Mesodermal cell (in vitro differentiated cells): ENCODE results near the gene SLC35E3. TPM values are rescaled to one million over a fixed set of nuclear protein-coding genes. Genes with fewer than 3 reads are reported as not detected.

Experiments
- H3K27ac ChIP-seq: 2 replicates; pipeline ENCODE4 v1.7.0; 2013; ENCODE audit warnings: mild to moderate bottlenecking, low read depth, low read length, moderate library complexity; ENCODE audit not compliant: severe bottlenecking
- H3K36me3 ChIP-seq: 2 replicates; pipeline ENCODE4 v1.7.1; 2013; ENCODE audit warnings: mild to moderate bottlenecking, low read length, moderate library complexity; ENCODE audit not compliant: control insufficient read depth, insufficient read depth
- H3K4me1 ChIP-seq: one replicate; pipeline ENCODE4 v1.7.1; 2013; ENCODE audit warnings: mild to moderate bottlenecking, low read length; ENCODE audit not compliant: insufficient read depth, control insufficient read depth, poor library complexity, severe bottlenecking
- H3K4me3 ChIP-seq: 2 replicates; pipeline ENCODE4 v1.7.0; 2013; ENCODE audit warnings: low read length, control low read depth, mild to moderate bottlenecking; ENCODE audit not compliant: insufficient read depth, poor library complexity, severe bottlenecking; ENCODE audit errors: extremely low read depth
- H3K9me3 ChIP-seq: 2 replicates; pipeline ENCODE4 v1.7.1; 2013; ENCODE audit warnings: mild to moderate bottlenecking, low read length, moderate library complexity; ENCODE audit not compliant: control insufficient read depth
- WGBS, 2 experiments: methylation state at CpG; one replicate each; pipeline ENCODE4 v1.1.5; 2013; ENCODE audit warnings: missing lambda C conversion rate in 2 of 2; ENCODE audit not compliant: insufficient coverage in 2 of 2; 5-methylcytosine and 5-hydroxymethylcytosine counted together
- polyA plus RNA-seq, 2 experiments: library from polyadenylated mRNA; stranded (reverse); fragments of 50-300 nt; gene quantifications; one replicate each; pipeline ENCODE4 v1.2.3, GENCODE V29; 2013

The SLC35E3 gene
- polyA plus RNA-seq (2013, experiment 1 of 2), result 4.0 TPM
- polyA plus RNA-seq (2013, experiment 2 of 2), result 5.2 TPM

DNA sequence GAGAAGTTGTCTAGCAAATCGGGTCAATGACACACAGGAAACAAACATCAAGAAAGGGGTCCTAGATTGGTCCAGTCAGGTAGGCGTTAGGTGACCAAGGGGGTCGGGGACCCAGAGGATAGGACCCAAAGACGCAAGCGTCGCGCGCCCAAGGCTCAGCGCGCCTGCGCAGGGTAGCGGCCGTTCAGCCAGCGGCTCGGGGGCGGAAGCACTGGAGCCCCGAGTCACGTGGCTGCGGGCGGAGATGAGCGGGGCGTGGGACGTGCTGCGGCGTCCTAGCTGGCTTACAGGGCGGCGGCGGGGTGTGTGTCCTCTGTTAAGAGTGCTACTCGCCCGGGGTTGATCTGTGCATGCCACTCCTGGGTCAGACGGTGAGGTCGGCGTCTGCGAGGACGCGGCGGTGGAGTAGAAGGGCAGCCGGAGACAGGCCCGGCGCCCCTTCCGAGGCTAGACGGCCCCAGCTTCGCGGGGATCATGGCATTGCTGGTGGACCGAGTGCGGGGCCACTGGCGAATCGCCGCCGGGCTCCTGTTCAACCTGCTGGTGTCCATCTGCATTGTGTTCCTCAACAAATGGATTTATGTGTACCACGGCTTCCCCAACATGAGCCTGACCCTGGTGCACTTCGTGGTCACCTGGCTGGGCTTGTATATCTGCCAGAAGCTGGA lies at the start of gene SLC35E3:
Gene SLC35E3 (plus strand): TSS at position 273 of the 668 bp plus-strand sequence. CDS start 202 bp downstream, at position 475.
- H3K4me1 ChIP-seq, result peaks cover 3% of the 10 kb centered on the region
- H3K36me3 ChIP-seq, result peaks cover 19% of the 10 kb centered on the region
- H3K27ac ChIP-seq, result peak within 1 kb of the TSS; percentile 72
- 3 to 8% methylated on average over 47 to 51 of the region's 52 CpGs for WGBS, 2 experiments
- no peaks in the 10 kb centered on the region for H3K9me3 ChIP-seq
- peak within 1 kb of the TSS; percentile 68 for H3K4me3 ChIP-seq

DNA sequence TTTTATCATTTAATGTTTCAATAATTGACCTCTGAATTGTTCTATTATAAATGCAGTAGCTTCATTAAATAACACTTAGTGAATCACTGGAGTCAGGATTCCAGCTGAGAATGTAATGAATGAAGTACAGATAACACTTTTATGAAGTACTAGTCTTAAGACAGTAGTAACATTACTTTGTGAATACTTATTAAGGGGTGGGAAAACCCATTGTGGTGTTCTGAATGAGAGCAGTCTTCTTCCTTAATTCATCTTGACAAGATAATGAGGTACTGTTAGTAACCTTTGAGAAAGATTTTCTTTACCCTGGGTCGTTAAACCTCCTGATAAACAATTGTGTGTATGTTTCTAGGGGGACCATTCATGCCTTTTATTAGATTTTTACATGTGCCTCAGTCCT lies 46.5 kb upstream of the SLC35E3 start:
- no peak overlapping the region for H3K27ac ChIP-seq
- H3K36me3 ChIP-seq, result peaks cover 88% of the 10 kb centered on the region
- WGBS, 2 experiments, result no CpG with 5 or more reads among the region's 1 CpG
- H3K9me3 ChIP-seq, result no peaks in the 10 kb centered on the region
- H3K4me1 ChIP-seq, result no peaks in the 10 kb centered on the region
- H3K4me3 ChIP-seq, result no peak overlapping the region

DNA sequence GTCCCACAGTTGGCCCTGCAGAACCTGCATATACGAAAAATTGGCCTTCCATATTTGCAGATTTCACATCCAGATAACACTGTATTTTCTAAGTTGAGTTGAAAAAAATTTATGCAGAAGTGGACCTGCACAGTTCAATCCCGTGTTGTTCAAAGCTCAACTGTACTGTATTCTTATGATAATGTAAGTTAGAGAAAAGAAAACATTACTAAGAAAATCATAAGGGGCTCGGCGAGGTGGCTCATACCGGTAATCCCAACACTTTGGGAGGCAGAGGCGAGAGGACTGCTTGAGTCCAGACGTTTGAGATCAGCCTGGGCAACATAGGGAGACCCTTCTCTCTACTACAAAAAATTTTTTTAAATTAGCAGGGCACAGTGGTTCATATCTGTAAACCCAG lies 18.2 kb upstream of the SLC35E3 start:
- H3K36me3 ChIP-seq, result peaks cover 81% of the 10 kb centered on the region

DNA sequence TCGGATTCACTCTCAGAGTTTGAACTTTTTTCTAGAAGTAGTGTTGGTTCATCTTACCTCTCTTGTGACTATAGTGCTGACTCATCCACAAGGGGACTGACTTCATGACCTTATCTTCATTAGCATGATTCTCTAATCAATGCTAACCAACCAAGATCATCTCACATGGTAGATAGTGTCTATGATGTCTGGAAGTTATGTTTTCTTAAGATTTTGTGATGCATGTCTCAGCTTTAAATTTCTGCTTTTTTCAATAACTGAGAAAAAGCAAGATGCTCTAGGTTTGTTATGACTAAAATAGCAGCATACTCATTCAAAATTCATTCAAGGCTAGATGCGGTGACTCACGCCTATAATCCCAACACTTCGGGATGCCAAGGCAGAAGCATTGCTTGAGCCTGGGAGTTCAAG lies 12.3 kb upstream of the SLC35E3 start:
- no peaks in the 10 kb centered on the region for H3K9me3 ChIP-seq
- H3K4me3 ChIP-seq, result no peak overlapping the region
- no peaks in the 10 kb centered on the region for H3K4me1 ChIP-seq
- H3K36me3 ChIP-seq, result peaks cover 92% of the 10 kb centered on the region
- peak overlapping the region; percentile 43 for H3K27ac ChIP-seq
- WGBS, 2 experiments, result 100% methylated on average over 3 to 4 of the region's 4 CpGs

More for the DNA sequence above, 18.2 kb upstream of the SLC35E3 start:
- H3K4me1 ChIP-seq, result no peaks in the 10 kb centered on the region
- H3K4me3 ChIP-seq, result no peak overlapping the region
- H3K9me3 ChIP-seq, result no peaks in the 10 kb centered on the region
- WGBS, 2 experiments, result 83 to 100% methylated on average over 2 to 5 of the region's 7 CpGs
- no peak overlapping the region for H3K27ac ChIP-seq

DNA sequence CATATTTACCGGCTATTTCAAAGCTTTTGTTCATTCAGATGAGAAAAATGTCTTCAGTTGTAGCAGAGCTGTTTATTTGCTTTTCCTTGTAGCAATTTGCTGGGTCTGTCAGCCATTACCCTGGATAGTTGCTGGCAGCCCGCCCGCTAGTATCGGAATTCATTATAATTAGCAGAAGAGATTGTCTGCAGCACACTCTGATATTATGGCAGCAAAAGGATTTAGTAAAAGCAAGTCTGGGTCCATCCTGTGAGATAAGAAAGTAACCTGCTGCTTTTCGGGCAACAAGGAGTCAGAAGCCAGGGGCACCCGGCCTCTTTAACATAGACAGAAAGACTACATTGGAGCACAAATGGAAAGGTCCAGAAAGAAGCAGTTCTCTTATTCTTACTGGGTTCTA lies 6.1 kb upstream of the SLC35E3 start:
- Histone ChIP-seq H3K27ac (no peak overlapping the region), H3K4me1 (no peaks in the 10 kb centered on the region), H3K36me3 (peaks cover 49% of the 10 kb centered on the region), H3K4me3 (no peak overlapping the region), H3K9me3 (no peaks in the 10 kb centered on the region)
- WGBS, 2 experiments, result 95 to 99% methylated on average over 5 to 6 of the region's 6 CpGs

DNA sequence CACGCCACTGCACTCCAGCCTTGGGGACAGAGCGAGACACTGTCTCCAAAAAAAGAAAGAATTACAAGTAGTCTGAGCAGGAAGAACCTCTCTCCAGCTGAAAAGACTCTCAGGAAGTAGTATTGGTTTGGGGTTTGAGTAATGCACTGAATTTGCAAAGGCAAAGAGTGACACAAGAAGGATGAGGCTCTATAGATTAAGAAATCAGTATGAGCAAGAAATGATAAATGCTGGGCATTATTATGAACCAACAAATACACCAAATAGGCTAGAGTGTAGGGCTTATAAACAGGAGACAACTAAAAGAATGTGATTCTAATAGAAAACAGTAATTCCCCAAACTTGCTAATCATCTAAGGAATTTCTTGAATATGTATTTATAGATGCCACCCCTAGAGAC lies 2.6 kb upstream of the SLC35E3 start:
- 77 to 85% methylated on average over 2 of the region's 2 CpGs for WGBS, 2 experiments
- no peak overlapping the region for H3K4me3 ChIP-seq

DNA sequence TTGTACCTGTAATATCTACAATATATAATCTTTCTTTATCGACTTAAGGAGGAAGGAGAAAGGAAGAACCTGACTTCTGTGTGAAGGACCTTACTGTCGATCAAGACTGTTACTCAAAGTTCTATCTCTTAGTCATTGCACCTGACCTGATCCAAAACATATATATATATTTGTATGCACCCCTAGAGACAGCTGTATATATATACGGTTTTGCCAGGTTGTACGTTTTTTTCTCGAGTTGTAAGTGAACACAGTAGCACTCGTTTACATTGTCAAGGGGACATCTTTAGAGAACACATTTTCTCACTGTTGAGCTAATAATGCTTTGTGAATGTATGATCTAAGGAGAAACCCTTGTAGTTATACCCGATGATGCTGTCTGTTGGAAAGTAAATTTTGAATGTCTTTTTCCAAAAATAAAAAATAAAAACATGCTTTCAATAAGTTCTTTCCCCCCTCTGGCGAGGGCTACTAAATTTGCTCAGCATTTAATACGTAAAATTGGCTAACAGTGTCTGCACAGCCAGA lies 536 bp upstream of the SLC35E3 start:
- H3K9me3 ChIP-seq, result no peaks in the 10 kb centered on the region
- no peak overlapping the region for H3K27ac ChIP-seq
- peaks cover 13% of the 10 kb centered on the region for H3K36me3 ChIP-seq
- H3K4me1 ChIP-seq, result peaks cover 3% of the 10 kb centered on the region
- H3K4me3 ChIP-seq, result peak overlapping the region; percentile 68
- WGBS, 2 experiments, result 82% methylated on average over 5 of the region's 9 CpGs; no CpG with 5 or more reads in 1 of the 2 experiments

More for the DNA sequence above, 2.6 kb upstream of the SLC35E3 start:
- Histone ChIP-seq H3K27ac (no peak overlapping the region), H3K9me3 (no peaks in the 10 kb centered on the region), H3K36me3 (peaks cover 16% of the 10 kb centered on the region), H3K4me1 (peaks cover 3% of the 10 kb centered on the region)

DNA sequence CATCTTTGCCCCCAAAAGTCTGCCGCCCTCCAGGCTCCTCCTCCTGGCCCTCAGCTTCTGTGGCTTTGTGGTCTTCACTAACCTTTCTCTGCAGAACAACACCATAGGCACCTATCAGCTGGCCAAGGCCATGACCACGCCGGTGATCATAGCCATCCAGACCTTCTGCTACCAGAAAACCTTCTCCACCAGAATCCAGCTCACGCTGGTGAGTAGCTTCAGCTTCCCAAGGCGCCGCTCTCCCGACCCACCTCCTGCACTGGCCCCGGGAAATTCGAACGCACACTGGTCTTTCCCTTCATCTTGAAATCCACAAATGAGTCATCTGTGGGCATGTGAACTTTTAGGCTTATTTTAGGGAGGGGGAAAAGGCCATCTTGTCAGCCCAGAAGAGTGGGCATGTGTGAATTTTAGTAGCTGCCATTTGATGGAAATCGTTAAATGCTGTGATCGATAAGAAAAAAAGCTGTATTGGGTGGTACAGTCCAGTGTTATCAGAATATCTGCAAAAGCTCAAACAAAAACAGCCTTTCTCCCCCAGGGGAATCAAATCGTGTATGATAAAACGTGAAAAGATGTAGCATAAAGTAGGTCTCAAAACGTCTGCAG lies 700 bp downstream of the SLC35E3 start:
- H3K4me3 ChIP-seq, result peak overlapping the region; percentile 68

DNA sequence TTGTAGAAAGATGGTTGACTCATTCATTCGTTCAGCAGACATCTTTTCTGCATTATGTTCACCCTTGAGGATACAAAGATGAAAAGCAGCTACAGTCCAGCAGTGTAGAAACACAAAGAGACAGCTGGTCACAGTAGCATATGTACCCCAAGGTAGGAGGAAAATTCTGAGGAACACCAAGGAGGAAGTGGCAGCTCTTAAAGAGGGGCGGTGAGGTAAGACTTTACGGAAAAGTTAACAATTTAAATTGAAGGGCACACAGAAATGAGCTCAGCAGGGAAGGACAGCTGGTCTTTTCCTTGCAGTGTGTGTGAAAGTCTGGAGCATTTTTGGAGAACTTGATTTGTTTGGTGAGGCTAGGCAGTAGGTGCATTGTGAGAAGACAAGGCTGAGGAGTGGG lies 3.5 kb downstream of the SLC35E3 start:
- WGBS, 2 experiments, result 86 to 97% methylated on average over 2 to 3 of the region's 3 CpGs
- Histone ChIP-seq H3K36me3 (peaks cover 50% of the 10 kb centered on the region), H3K9me3 (no peaks in the 10 kb centered on the region), H3K27ac (no peak overlapping the region), H3K4me1 (peaks cover 3% of the 10 kb centered on the region), H3K4me3 (no peak overlapping the region)

More for the DNA sequence above, 700 bp downstream of the SLC35E3 start:
- Histone ChIP-seq H3K9me3 (no peaks in the 10 kb centered on the region), H3K36me3 (peaks cover 23% of the 10 kb centered on the region), H3K4me1 (peaks cover 3% of the 10 kb centered on the region), H3K27ac (peak overlapping the region; percentile 72)
- 7 to 14% methylated on average over 5 of the region's 15 CpGs for WGBS, 2 experiments

DNA sequence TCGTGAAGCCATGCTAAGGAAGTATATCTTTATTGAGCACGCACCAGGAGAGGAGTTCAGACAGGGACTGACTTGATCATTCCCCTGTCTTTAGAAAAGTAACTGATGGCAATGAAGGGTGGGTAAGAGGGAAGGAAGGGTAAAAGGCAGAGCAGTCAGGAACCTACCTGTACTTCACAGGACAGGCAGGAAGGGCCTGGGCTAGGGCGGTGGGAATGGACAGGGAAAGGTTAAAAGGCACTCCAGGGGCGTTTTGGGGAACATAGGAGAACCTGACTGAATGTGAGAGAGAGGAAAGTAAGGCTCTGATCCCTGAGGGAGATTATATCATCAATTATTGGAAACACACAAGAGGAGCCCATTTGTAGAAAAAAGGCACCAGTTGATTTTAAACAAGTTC lies 3.9 kb downstream of the SLC35E3 start:
- H3K4me1 ChIP-seq, result peaks cover 3% of the 10 kb centered on the region
- WGBS, 2 experiments, result 90 to 100% methylated on average over 1 to 4 of the region's 4 CpGs
- no peak overlapping the region for H3K27ac ChIP-seq
- no peaks in the 10 kb centered on the region for H3K9me3 ChIP-seq
- peaks cover 54% of the 10 kb centered on the region for H3K36me3 ChIP-seq
- no peak overlapping the region for H3K4me3 ChIP-seq

DNA sequence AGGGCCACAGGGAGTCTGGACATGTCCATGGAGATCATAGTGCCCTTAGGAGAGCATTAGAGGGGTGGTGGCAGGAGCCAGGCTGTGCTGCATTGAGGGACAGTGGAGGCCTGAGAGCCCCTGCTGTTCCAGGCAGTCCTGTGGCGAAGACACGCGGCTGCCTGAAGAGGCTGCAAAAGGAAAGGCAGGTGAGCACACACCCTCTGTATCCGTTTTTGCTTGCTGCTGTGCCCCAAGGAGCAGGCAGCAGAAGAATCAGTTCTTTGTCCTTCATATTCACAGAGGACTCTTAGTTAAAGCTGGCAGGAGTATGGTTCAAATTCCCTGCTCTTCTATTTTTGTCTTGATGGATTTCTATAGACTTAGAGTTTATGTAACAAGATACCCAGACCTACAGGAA lies 4.5 kb downstream of the SLC35E3 start:
- Histone ChIP-seq H3K36me3 (peaks cover 60% of the 10 kb centered on the region), H3K4me1 (peaks cover 3% of the 10 kb centered on the region), H3K4me3 (no peak overlapping the region), H3K27ac (no peak overlapping the region), H3K9me3 (no peaks in the 10 kb centered on the region)
- 53 to 87% methylated on average over 3 to 4 of the region's 4 CpGs for WGBS, 2 experiments
